Loucy (cell line): ENCODE data around the gene TOGARAM1.

ENCODE experiments used
- EZH2phosphoT487 ChIP-seq: fragments of 200-600 bp; IDR thresholded peaks from 2 replicates; pipeline ENCODE4 v1.6.1; 2018; ENCODE audit warnings: antibody characterized with exemption, mild to moderate bottlenecking, moderate library complexity, borderline replicate concordance
- TF ChIP-seq, protein P1 (sequence below): fragments of 200-600 bp; sonication (generic); conservative IDR thresholded peaks from 2 replicates; pipeline ENCODE4 v1.5.1; 2014; ENCODE audit warnings: mild to moderate bottlenecking, antibody characterized with exemption, low read length

DNA sequence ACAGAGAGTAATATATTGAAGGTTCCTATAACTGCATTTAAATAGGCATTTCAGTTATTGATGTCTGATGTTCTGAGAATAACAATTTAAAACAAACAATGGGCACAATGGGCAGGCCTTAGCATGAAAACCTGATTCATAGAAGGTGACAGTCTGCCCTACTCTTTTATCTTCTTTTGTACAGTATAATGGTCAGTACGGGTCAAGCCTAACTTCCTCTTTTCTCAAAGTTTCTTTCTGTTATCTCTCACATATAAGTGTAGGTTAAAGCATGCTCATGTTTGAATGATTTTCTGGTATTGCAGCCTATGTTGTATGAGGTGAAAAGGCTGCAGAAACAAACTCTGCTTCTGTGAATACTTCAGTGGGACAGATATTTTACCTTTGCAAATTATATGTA lies 158.1 kb downstream of the TOGARAM1 start:
- TF ChIP-seq, protein P1, sequence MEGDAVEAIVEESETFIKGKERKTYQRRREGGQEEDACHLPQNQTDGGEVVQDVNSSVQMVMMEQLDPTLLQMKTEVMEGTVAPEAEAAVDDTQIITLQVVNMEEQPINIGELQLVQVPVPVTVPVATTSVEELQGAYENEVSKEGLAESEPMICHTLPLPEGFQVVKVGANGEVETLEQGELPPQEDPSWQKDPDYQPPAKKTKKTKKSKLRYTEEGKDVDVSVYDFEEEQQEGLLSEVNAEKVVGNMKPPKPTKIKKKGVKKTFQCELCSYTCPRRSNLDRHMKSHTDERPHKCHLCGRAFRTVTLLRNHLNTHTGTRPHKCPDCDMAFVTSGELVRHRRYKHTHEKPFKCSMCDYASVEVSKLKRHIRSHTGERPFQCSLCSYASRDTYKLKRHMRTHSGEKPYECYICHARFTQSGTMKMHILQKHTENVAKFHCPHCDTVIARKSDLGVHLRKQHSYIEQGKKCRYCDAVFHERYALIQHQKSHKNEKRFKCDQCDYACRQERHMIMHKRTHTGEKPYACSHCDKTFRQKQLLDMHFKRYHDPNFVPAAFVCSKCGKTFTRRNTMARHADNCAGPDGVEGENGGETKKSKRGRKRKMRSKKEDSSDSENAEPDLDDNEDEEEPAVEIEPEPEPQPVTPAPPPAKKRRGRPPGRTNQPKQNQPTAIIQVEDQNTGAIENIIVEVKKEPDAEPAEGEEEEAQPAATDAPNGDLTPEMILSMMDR, result no peak
- no peak for TF ChIP-seq EZH2phosphoT487
